Adrenal gland (tissue), 5 donors: Measurements from ENCODE around the gene RBKS.

ENCODE experiments used
- CTCF ChIP-seq, 6 experiments: fragments of 450-650 bp in 4 of 6; fragments of 200-600 bp in 2 of 6; sonication (generic) in 1 of 6; IDR thresholded peaks; 1 replicate in 5 of 6; 2 replicates in 1 of 6; pipeline versions ENCODE4 v1.5.1 to v1.8.0; 2016 to 2021; ENCODE audit warnings: antibody characterized with exemption in 6 of 6, mild to moderate bottlenecking in 2 of 6, moderate library complexity in 1 of 6
- POLR2A ChIP-seq, 2 donors: fragments of 450-650 bp; IDR thresholded peaks; one replicate each; pipeline ENCODE4 v1.6.1; 2017; ENCODE audit warnings: antibody characterized with exemption in 2 of 2, mild to moderate bottlenecking in 2 of 2, moderate library complexity in 1 of 2
- donor health status: DM: no; HTN: no; CAD: no.

- TF ChIP-seq CTCF (IDR thresholded peaks at IDR 0.05) (no peak), POLR2A (IDR thresholded peaks at IDR 0.05) (no peak)
Measured at GRCh38 chr2:27751377-27751776, 138.8 kb downstream of the RBKS start.
